Effector memory CD8-positive, alpha-beta T cell (primary cell): ENCODE results near the gene TOR2A.
A peak's percentile ranks its signal among the peaks of the same experiment; 100 is the strongest.

Source experiments
- ATAC-seq: fragments of 150-1000 bp; cut with Tn5 transposase; replicated peaks from 2 replicates; pipeline ENCODE4 v1.10.0; 2021; ENCODE audit warnings: mild to moderate bottlenecking, moderate library complexity
- DNase-seq, 3 experiments: peaks; one replicate each; pipeline ENCODE4 v3.0.0; 2021
- H3K27ac Mint-ChIP-seq, 2 donors: one replicate each; pipeline ENCODE4 v1.8.0; 2022; ENCODE audit warnings: mild to moderate bottlenecking in 2 of 2, mixed read lengths in 2 of 2, moderate library complexity in 2 of 2
- H3K27me3 Mint-ChIP-seq, 2 donors: one replicate each; pipeline ENCODE4 v1.8.0; 2022; ENCODE audit warnings: mixed read lengths in 2 of 2
- H3K36me3 Mint-ChIP-seq: one replicate; pipeline ENCODE4 v1.8.0; 2022; ENCODE audit warnings: mild to moderate bottlenecking, moderate library complexity, mixed read lengths; ENCODE audit not compliant: insufficient read depth
- H3K4me1 Mint-ChIP-seq, 2 donors: one replicate each; pipeline ENCODE4 v1.8.0; 2022; ENCODE audit warnings: low read depth in 2 of 2, mixed read lengths in 2 of 2
- H3K4me3 Mint-ChIP-seq, 2 donors: one replicate each; pipeline ENCODE4 v1.8.0; 2022; ENCODE audit warnings: mild to moderate bottlenecking in 2 of 2, mixed read lengths in 2 of 2, moderate library complexity in 2 of 2
- H3K9me3 Mint-ChIP-seq, 2 donors: one replicate each; pipeline ENCODE4 v1.8.0; 2022; ENCODE audit warnings: mixed read lengths in 2 of 2

Gene TOR2A

GRCh38 chr9:127746959-127747569, 12.0 kb upstream of the TOR2A start:
- peak; percentile 95 for ATAC-seq
- DNase-seq = peak in 2 of 3 experiments; percentile 33 to 39
- H3K27ac Mint-ChIP-seq = peak overlapping the region; percentile 88 to 91
- H3K4me3 Mint-ChIP-seq = peak overlapping the region; percentile 20 to 53
- H3K9me3 Mint-ChIP-seq = no peaks in the 10 kb centered on the region
- H3K4me1 Mint-ChIP-seq = peaks cover 9 to 19% of the 10 kb centered on the region in 2 donors
- H3K36me3 Mint-ChIP-seq = peaks cover 82% of the 10 kb centered on the region
- H3K27me3 Mint-ChIP-seq = no peaks in the 10 kb centered on the region

GRCh38 chr9:127744398-127745110, 9.5 kb upstream of the TOR2A start:
- Mint-ChIP-seq H3K27me3 (no peaks in the 10 kb centered on the region), H3K4me1 (peaks cover 3 to 9% of the 10 kb centered on the region in 2 donors), H3K4me3 (no peak overlapping the region), H3K9me3 (no peaks in the 10 kb centered on the region), H3K36me3 (peaks cover 93% of the 10 kb centered on the region), H3K27ac (peak overlapping the region; percentile 29 to 55)
- no peak for DNase-seq
- no peak for ATAC-seq

GRCh38 chr9:127742435-127743088, 7.5 kb upstream of the TOR2A start:
- ATAC-seq = no peak

GRCh38 chr9:127741831-127742434, 6.8 kb upstream of the TOR2A start:
- ATAC-seq = no peak
- Mint-ChIP-seq H3K4me3 (no peak overlapping the region), H3K4me1 (peaks cover under 1 to 4% of the 10 kb centered on the region in 2 donors), H3K27ac (peak overlapping the region in 1 of 2 donors; percentile 26), H3K9me3 (no peaks in the 10 kb centered on the region), H3K36me3 (peaks cover 96% of the 10 kb centered on the region), H3K27me3 (no peaks in the 10 kb centered on the region)
- DNase-seq = no peak

More at GRCh38 chr9:127742435-127743088, 7.5 kb upstream of the TOR2A start:
- H3K27me3 Mint-ChIP-seq = no peaks in the 10 kb centered on the region
- peaks cover 96% of the 10 kb centered on the region for H3K36me3 Mint-ChIP-seq
- DNase-seq = no peak
- H3K4me3 Mint-ChIP-seq = no peak overlapping the region
- H3K27ac Mint-ChIP-seq = no peak overlapping the region
- H3K9me3 Mint-ChIP-seq = no peaks in the 10 kb centered on the region
- peaks cover 3 to 7% of the 10 kb centered on the region in 2 donors for H3K4me1 Mint-ChIP-seq

GRCh38 chr9:127739614-127740330, 4.7 kb upstream of the TOR2A start:
- Mint-ChIP-seq H3K27me3 (no peaks in the 10 kb centered on the region), H3K4me3 (no peak overlapping the region), H3K9me3 (no peaks in the 10 kb centered on the region), H3K4me1 (peaks cover 3% of the 10 kb centered on the region in 2 donors), H3K27ac (peak overlapping the region; percentile 82 to 91), H3K36me3 (peaks cover 88% of the 10 kb centered on the region)
- no peak for DNase-seq
- no peak for ATAC-seq

GRCh38 chr9:127738666-127739065, 3.6 kb upstream of the TOR2A start:
- Mint-ChIP-seq H3K4me1 (peaks cover 8 to 11% of the 10 kb centered on the region in 2 donors), H3K4me3 (no peak overlapping the region), H3K27me3 (no peaks in the 10 kb centered on the region), H3K27ac (peak overlapping the region in 1 of 2 donors; percentile 88), H3K36me3 (peaks cover 77% of the 10 kb centered on the region), H3K9me3 (no peaks in the 10 kb centered on the region)
- DNase-seq (no peak), ATAC-seq (no peak)

- ATAC-seq (no peak), DNase-seq (no peak)
- H3K36me3 Mint-ChIP-seq = peaks cover 59% of the 10 kb centered on the region
- H3K4me1 Mint-ChIP-seq = peaks cover 10 to 15% of the 10 kb centered on the region in 2 donors
- peak overlapping the region; percentile 88 to 98 for H3K27ac Mint-ChIP-seq
- H3K4me3 Mint-ChIP-seq = peak overlapping the region; percentile 68 to 76
- H3K27me3 Mint-ChIP-seq = no peaks in the 10 kb centered on the region
- no peaks in the 10 kb centered on the region for H3K9me3 Mint-ChIP-seq
These were observed 564 bp upstream of the TOR2A start for GRCh38 chr9:127735530-127736185.

GRCh38 chr9:127734247-127734746, 797 bp downstream of the TOR2A start:
- Mint-ChIP-seq H3K27ac (peak overlapping the region; percentile 88 to 98), H3K27me3 (no peaks in the 10 kb centered on the region), H3K4me1 (peaks cover 10 to 15% of the 10 kb centered on the region in 2 donors), H3K9me3 (no peaks in the 10 kb centered on the region), H3K36me3 (peaks cover 46% of the 10 kb centered on the region), H3K4me3 (peak overlapping the region; percentile 68 to 76)
- ATAC-seq (no peak), DNase-seq (no peak)

GRCh38 chr9:127733614-127734013, 1.5 kb downstream of the TOR2A start:
- Mint-ChIP-seq H3K36me3 (peaks cover 40% of the 10 kb centered on the region), H3K27ac (peak overlapping the region; percentile 88 to 98), H3K9me3 (no peaks in the 10 kb centered on the region), H3K27me3 (no peaks in the 10 kb centered on the region), H3K4me3 (peak overlapping the region in 1 of 2 donors; percentile 68), H3K4me1 (peaks cover 10 to 15% of the 10 kb centered on the region in 2 donors)
- no peak for DNase-seq
- no peak for ATAC-seq

- DNase-seq (no peak), ATAC-seq (no peak)
- H3K4me3 Mint-ChIP-seq = no peak overlapping the region
- H3K9me3 Mint-ChIP-seq = no peaks in the 10 kb centered on the region
- H3K27me3 Mint-ChIP-seq = no peaks in the 10 kb centered on the region
- peaks cover 29% of the 10 kb centered on the region for H3K36me3 Mint-ChIP-seq
- H3K4me1 Mint-ChIP-seq = peaks cover 10 to 15% of the 10 kb centered on the region in 2 donors
- H3K27ac Mint-ChIP-seq = no peak overlapping the region
These were observed 2.6 kb downstream of the TOR2A start for GRCh38 chr9:127732444-127732843.

GRCh38 chr9:127731938-127732337, 3.2 kb downstream of the TOR2A start:
- Mint-ChIP-seq H3K27me3 (no peaks in the 10 kb centered on the region), H3K4me1 (peaks cover 10 to 15% of the 10 kb centered on the region in 2 donors), H3K9me3 (no peaks in the 10 kb centered on the region), H3K4me3 (no peak overlapping the region), H3K36me3 (peaks cover 25% of the 10 kb centered on the region), H3K27ac (peak overlapping the region in 1 of 2 donors; percentile 51)
- ATAC-seq (no peak), DNase-seq (no peak)

- no peak for ATAC-seq
- H3K27ac Mint-ChIP-seq = no peak overlapping the region
- peaks cover 10 to 15% of the 10 kb centered on the region in 2 donors for H3K4me1 Mint-ChIP-seq
- H3K9me3 Mint-ChIP-seq = no peaks in the 10 kb centered on the region
- peaks cover 24% of the 10 kb centered on the region for H3K36me3 Mint-ChIP-seq
- no peaks in the 10 kb centered on the region for H3K27me3 Mint-ChIP-seq
- no peak overlapping the region for H3K4me3 Mint-ChIP-seq
- DNase-seq = no peak
These were observed 4.2 kb downstream of the TOR2A start for GRCh38 chr9:127730799-127731410.
